Lung (tissue), 12 donors: ENCODE measurements around the gene IL3. TPM values are rescaled to one million over a fixed set of nuclear protein-coding genes. Genes with fewer than 3 reads are reported as not detected.

ENCODE experiments used
- ATAC-seq: fragments of 200-7000 bp; cut with Tn5 transposase; one replicate; pipeline ENCODE4 v1.9.1; 2020; ENCODE audit warnings: moderate number of reproducible peaks; ENCODE audit not compliant: insufficient read depth, low FRiP score
- DNase-seq, 3 donors: peaks; one replicate each; pipeline ENCODE4 v3.0.0-alpha.2; 2013 to 2017
- H3K27ac ChIP-seq, 2 donors: one replicate each; pipeline ENCODE4 v1.5.1; 2013; ENCODE audit warnings: mild to moderate bottlenecking in 2 of 2, moderate library complexity in 2 of 2, control low read depth in 1 of 2, inconsistent platforms in 1 of 2, low read depth in 1 of 2, low read length in 1 of 2
- H3K27me3 ChIP-seq, 3 donors: one replicate each; pipeline ENCODE4 v1.5.1; 2013; ENCODE audit warnings: low read length in 2 of 3; ENCODE audit not compliant: control insufficient read depth in 3 of 3, insufficient read depth in 3 of 3
- H3K36me3 ChIP-seq, 4 donors: one replicate each; pipeline ENCODE4 v1.5.1; 2013; ENCODE audit warnings: low read length in 4 of 4, mild to moderate bottlenecking in 1 of 4, moderate library complexity in 1 of 4; ENCODE audit not compliant: control insufficient read depth in 4 of 4, insufficient read depth in 4 of 4
- H3K4me1 ChIP-seq, 5 donors: one replicate each; pipeline ENCODE4 v1.5.1; 2013; ENCODE audit warnings: low read length in 5 of 5, mild to moderate bottlenecking in 2 of 5, moderate library complexity in 1 of 5; ENCODE audit not compliant: control insufficient read depth in 5 of 5, insufficient read depth in 5 of 5
- H3K4me3 ChIP-seq: one replicate; pipeline ENCODE4 v1.5.1; 2013; ENCODE audit warnings: mild to moderate bottlenecking, control low read depth, moderate library complexity
- H3K9ac ChIP-seq, 2 donors: one replicate each; pipeline ENCODE4 v1.5.1; 2013; ENCODE audit warnings: low read length in 2 of 2, control low read depth in 1 of 2; ENCODE audit not compliant: insufficient read depth in 1 of 2
- H3K9me3 ChIP-seq, 4 donors: one replicate each; pipeline ENCODE4 v1.5.1; 2013; ENCODE audit warnings: low read length in 3 of 4, mild to moderate bottlenecking in 1 of 4, moderate library complexity in 1 of 4; ENCODE audit not compliant: control insufficient read depth in 4 of 4, insufficient read depth in 3 of 4
- CTCF ChIP-seq: IDR thresholded peaks from 2 replicates; pipeline ENCODE4 v1.5.1; 2012; ENCODE audit warnings: mild to moderate bottlenecking; ENCODE audit errors: control extremely low read depth, extremely low read depth
- WGBS, 2 donors: extraction: QIAGEN DNeasy Blood & Tissue Kit; methylation state at CpG; one replicate each; pipeline ENCODE4 v1.1.7; 2013; 5-methylcytosine and 5-hydroxymethylcytosine counted together
- polyA plus RNA-seq, 2 donors: library from polyadenylated mRNA; stranded (reverse); fragments of 200-250 nt; gene quantifications; one replicate each; pipeline ENCODE4 v1.2.1, GENCODE V29; 2013
- total RNA-seq, 2 donors: library from RNA; depleted of rRNA in 1 of 2; stranded (reverse); fragments of >200 nt in 1 of 2; gene quantifications; one replicate each; pipeline ENCODE4 v1.2.1, GENCODE V29; 2014 to 2021
- donor health status: control.
- donor health status: control.
- donor health status: Bipolar disorder and iron deficiency.
- donor health status: healthy.
- donor health status: DM: yes; HTN: yes; CAD: no.

The IL3 gene
- total and polyA plus RNA-seq, 4 donors: not detected

GRCh38 chr5:132072070-132072469 is 11.6 kb downstream of the IL3 start:
- Histone ChIP-seq H3K27me3 (no peaks in the 10 kb centered on the region), H3K36me3 (no peaks in the 10 kb centered on the region), H3K9ac (no peak overlapping the region), H3K4me1 (peaks cover 0 to 22% (median 3%) of the 10 kb centered on the region in 5 donors), H3K9me3 (no peaks in the 10 kb centered on the region), H3K27ac (peak overlapping the region in 1 of 2 donors; percentile 5), H3K4me3 (no peak overlapping the region)
- DNase-seq (no peak), ATAC-seq (no peak)
- WGBS, 2 donors: 93 to 96% methylated on average over 4 of the region's 4 CpGs
- no peak for TF ChIP-seq CTCF

GRCh38 chr5:132072528-132072927 is 12.1 kb downstream of the IL3 start:
- Histone ChIP-seq H3K4me3 (no peak overlapping the region), H3K4me1 (peaks cover 0 to 23% (median 3%) of the 10 kb centered on the region in 5 donors), H3K27ac (peak overlapping the region in 1 of 2 donors; percentile 72), H3K9me3 (no peaks in the 10 kb centered on the region), H3K36me3 (no peaks in the 10 kb centered on the region), H3K27me3 (no peaks in the 10 kb centered on the region), H3K9ac (no peak overlapping the region)
- no peak for ATAC-seq
- WGBS, 2 donors: 70 to 79% methylated on average over 2 of the region's 2 CpGs
- TF ChIP-seq CTCF: no peak
- DNase-seq: peak; percentile 38 to 77 (median 53)

GRCh38 chr5:132073231-132074013 is 13.0 kb downstream of the IL3 start, which contains the start of gene CSF2:
CSF2 (plus strand) TSS chr5:132073789; CDS start chr5:132073824, 35 bp downstream.
- no peak for TF ChIP-seq CTCF
- H3K4me1 ChIP-seq: peaks cover 0 to 23% (median 3%) of the 10 kb centered on the region in 5 donors
- H3K9ac ChIP-seq: no peak within 1 kb of the TSS
- 68 to 81% methylated on average over 12 of the region's 12 CpGs for WGBS, 2 donors
- H3K27me3 ChIP-seq: no peaks in the 10 kb centered on the region
- H3K4me3 ChIP-seq: peak within 1 kb of the TSS; percentile 0
- DNase-seq: no peak
- H3K27ac ChIP-seq: peak within 1 kb of the TSS in 1 of 2 donors; percentile 72
- H3K36me3 ChIP-seq: no peaks in the 10 kb centered on the region
- H3K9me3 ChIP-seq: no peaks in the 10 kb centered on the region
- peak; percentile 31 for ATAC-seq
